ENCODE results near the gene B4GALT3. TPM values are rescaled to one million over a fixed set of nuclear protein-coding genes. Genes with fewer than 3 reads are reported as not detected.
A peak's percentile ranks its signal among the peaks of the same experiment; 100 is the strongest.

The B4GALT3 gene
- polyA plus RNA-seq, 3 donors, result 16.8 to 50.3 (median 21.0) TPM

DNA sequence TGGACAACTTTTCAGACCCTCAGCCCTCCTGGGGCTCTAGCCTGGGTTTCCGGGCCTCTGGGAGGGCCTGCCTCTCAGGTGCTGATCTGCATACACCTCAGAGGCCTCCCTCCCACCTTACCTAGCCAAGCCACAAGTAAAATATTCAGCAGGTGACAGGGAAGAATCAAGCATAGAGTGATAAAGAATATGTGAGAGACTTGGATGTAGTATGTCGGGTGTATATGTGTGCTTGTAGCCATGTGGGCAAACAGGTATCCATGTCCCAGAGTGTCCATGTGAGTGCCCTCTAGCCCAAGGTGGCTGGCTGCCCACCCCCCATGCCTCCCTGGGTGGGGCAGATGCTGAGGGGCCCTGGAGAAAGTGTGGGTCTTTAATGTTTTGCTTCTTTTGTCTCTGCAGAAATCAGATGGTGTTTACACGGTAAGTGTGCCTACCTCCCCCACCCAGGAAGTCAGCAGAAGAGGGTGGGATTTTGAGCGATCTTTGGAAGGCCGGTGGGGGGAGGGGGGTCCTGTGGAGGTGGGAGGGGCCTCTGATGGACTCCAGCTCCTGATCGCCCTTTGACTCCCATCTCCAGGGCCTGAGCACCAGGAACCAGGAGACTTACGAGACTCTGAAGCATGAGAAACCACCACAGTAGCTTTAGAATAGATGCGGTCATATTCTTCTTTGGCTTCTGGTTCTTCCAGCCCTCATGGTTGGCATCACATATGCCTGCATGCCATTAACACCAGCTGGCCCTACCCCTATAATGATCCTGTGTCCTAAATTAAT is 41.2 kb upstream of the B4GALT3 start:
- H3K36me3 Mint-ChIP-seq, result peaks cover 64 to 65% of the 10 kb centered on the region in 2 donors
- peaks cover 62% of the 10 kb centered on the region for H3K4me1 Mint-ChIP-seq
- peak overlapping the region; percentile 99 to 100 for H3K4me3 Mint-ChIP-seq
- peaks cover 0 to 1% (median 1%) of the 10 kb centered on the region in 3 donors for H3K27me3 Mint-ChIP-seq (ENCODE audit: low read depth in 3 of 3)
- Histone ChIP-seq H3K27ac (ENCODE audit: low read depth in 1 of 2, low read length in 2 of 2) (peak overlapping the region; percentile 98 to 100), H3K4me1 (ENCODE audit: control insufficient read depth in 1 of 2, insufficient read depth in 2 of 2, low read length in 2 of 2) (peaks cover 33 to 40% of the 10 kb centered on the region in 2 donors), H3K36me3 (replicated peaks in 1 of 2; ENCODE audit: control insufficient read depth in 1 of 2, insufficient read depth in 2 of 2, low read length in 2 of 2) (peaks cover 29 to 51% of the 10 kb centered on the region in 2 donors), H3K27me3 (ENCODE audit: control insufficient read depth in 2 of 2, insufficient read depth in 2 of 2, low read length in 2 of 2) (no peaks in the 10 kb centered on the region), H2AFZ (ENCODE audit: insufficient read depth, low read depth, low read length, poor library complexity, severe bottlenecking) (no peak overlapping the region), H3K79me2 (ENCODE audit: insufficient read depth, low read length) (peaks cover 59% of the 10 kb centered on the region), H4K20me1 (ENCODE audit: insufficient read depth, low read length) (peaks cover 70% of the 10 kb centered on the region), H3K9me3 (replicated peaks in 1 of 2; ENCODE audit: control insufficient read depth in 1 of 2, insufficient read depth in 1 of 2, low read length in 2 of 2) (no peaks in the 10 kb centered on the region), H3K4me3 (replicated peaks in 1 of 3; ENCODE audit: low read depth in 2 of 3, low read length in 3 of 3) (peak overlapping the region; percentile 91 to 98 (median 96)), H3K9ac (ENCODE audit: insufficient read depth, low read length, poor library complexity, severe bottlenecking) (peak overlapping the region; percentile 97), H3K4me2 (replicated peaks; ENCODE audit: extremely low read depth, low read length, poor library complexity, severe bottlenecking) (peak overlapping the region; percentile 100)
- peak overlapping the region; percentile 98 to 100 (median 100) for H3K27ac Mint-ChIP-seq
- intact Hi-C loops (cut with micrococcal nuclease), result no loop called here
- TF ChIP-seq, protein P1, sequence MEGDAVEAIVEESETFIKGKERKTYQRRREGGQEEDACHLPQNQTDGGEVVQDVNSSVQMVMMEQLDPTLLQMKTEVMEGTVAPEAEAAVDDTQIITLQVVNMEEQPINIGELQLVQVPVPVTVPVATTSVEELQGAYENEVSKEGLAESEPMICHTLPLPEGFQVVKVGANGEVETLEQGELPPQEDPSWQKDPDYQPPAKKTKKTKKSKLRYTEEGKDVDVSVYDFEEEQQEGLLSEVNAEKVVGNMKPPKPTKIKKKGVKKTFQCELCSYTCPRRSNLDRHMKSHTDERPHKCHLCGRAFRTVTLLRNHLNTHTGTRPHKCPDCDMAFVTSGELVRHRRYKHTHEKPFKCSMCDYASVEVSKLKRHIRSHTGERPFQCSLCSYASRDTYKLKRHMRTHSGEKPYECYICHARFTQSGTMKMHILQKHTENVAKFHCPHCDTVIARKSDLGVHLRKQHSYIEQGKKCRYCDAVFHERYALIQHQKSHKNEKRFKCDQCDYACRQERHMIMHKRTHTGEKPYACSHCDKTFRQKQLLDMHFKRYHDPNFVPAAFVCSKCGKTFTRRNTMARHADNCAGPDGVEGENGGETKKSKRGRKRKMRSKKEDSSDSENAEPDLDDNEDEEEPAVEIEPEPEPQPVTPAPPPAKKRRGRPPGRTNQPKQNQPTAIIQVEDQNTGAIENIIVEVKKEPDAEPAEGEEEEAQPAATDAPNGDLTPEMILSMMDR (IDR thresholded peaks at IDR 0.05), result no peak
- WGBS (ENCODE audit: insufficient coverage), result 96% methylated on average over 3 of the region's 8 CpGs
- peaks cover 0 to 1% (median 0%) of the 10 kb centered on the region in 7 donors for H3K9me3 Mint-ChIP-seq
- no peak for DNase-seq

DNA sequence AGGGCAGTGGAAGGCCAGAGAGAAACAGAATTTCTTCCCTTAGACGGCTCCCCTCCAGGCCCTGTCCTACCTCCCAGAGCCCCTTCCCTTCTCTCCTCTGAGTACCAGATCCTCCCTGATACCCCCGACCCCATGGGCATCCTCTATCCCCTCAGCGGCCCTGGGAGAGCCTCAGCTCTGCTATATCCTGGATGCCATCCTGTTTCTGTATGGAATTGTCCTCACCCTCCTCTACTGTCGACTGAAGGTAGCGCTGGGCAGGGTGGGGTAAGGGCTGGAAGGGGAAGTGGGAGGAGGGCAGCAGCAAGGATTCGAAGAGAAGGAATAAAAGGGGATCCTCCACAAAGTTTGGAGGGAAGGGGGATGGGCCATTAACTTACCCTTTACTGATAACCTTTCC is 40.5 kb upstream of the B4GALT3 start:
- Mint-ChIP-seq H3K4me3 (peak overlapping the region; percentile 99 to 100), H3K36me3 (peaks cover 65 to 67% of the 10 kb centered on the region in 2 donors), H3K27ac (peak overlapping the region; percentile 98 to 100 (median 100)), H3K27me3 (ENCODE audit: low read depth in 3 of 3) (peaks cover 0 to 1% (median under 1%) of the 10 kb centered on the region in 3 donors), H3K9me3 (no peaks in the 10 kb centered on the region), H3K4me1 (peaks cover 63% of the 10 kb centered on the region)
- Histone ChIP-seq H3K79me2 (ENCODE audit: insufficient read depth, low read length) (peaks cover 65% of the 10 kb centered on the region), H3K36me3 (replicated peaks in 1 of 2; ENCODE audit: control insufficient read depth in 1 of 2, insufficient read depth in 2 of 2, low read length in 2 of 2) (peaks cover 34 to 52% of the 10 kb centered on the region in 2 donors), H3K27me3 (ENCODE audit: control insufficient read depth in 2 of 2, insufficient read depth in 2 of 2, low read length in 2 of 2) (no peaks in the 10 kb centered on the region), H3K27ac (ENCODE audit: low read depth in 1 of 2, low read length in 2 of 2) (peak overlapping the region; percentile 98 to 100), H3K4me3 (replicated peaks in 1 of 3; ENCODE audit: low read depth in 2 of 3, low read length in 3 of 3) (peak overlapping the region; percentile 91 to 98 (median 96)), H4K20me1 (ENCODE audit: insufficient read depth, low read length) (peaks cover 63% of the 10 kb centered on the region), H3K4me2 (replicated peaks; ENCODE audit: extremely low read depth, low read length, poor library complexity, severe bottlenecking) (peak overlapping the region; percentile 100), H2AFZ (ENCODE audit: insufficient read depth, low read depth, low read length, poor library complexity, severe bottlenecking) (no peak overlapping the region), H3K9ac (ENCODE audit: insufficient read depth, low read length, poor library complexity, severe bottlenecking) (peak overlapping the region; percentile 97), H3K4me1 (ENCODE audit: control insufficient read depth in 1 of 2, insufficient read depth in 2 of 2, low read length in 2 of 2) (peaks cover 40 to 43% of the 10 kb centered on the region in 2 donors), H3K9me3 (replicated peaks in 1 of 2; ENCODE audit: control insufficient read depth in 1 of 2, insufficient read depth in 1 of 2, low read length in 2 of 2) (no peaks in the 10 kb centered on the region)
- DNase-seq, result peak in 2 of 3 donors; percentile 25 to 46
- TF ChIP-seq, protein P1 (IDR thresholded peaks at IDR 0.05), result no peak
- 0% methylated on average over 1 of the region's 6 CpGs for WGBS (ENCODE audit: insufficient coverage)
- intact Hi-C loops (cut with micrococcal nuclease), result no loop called here
